ENCODE results near the gene CASP9.

GRCh38 chr1:15531003-15531402 is 7.0 kb upstream of the CASP9 start:
- no peak for TF ChIP-seq CTCF (IDR thresholded peaks at IDR 0.05)
- TF ChIP-seq POLR2A (IDR thresholded peaks at IDR 0.05): no peak
